ENCODE measurements around the gene ADAM12.

The ADAM12 gene

DNA sequence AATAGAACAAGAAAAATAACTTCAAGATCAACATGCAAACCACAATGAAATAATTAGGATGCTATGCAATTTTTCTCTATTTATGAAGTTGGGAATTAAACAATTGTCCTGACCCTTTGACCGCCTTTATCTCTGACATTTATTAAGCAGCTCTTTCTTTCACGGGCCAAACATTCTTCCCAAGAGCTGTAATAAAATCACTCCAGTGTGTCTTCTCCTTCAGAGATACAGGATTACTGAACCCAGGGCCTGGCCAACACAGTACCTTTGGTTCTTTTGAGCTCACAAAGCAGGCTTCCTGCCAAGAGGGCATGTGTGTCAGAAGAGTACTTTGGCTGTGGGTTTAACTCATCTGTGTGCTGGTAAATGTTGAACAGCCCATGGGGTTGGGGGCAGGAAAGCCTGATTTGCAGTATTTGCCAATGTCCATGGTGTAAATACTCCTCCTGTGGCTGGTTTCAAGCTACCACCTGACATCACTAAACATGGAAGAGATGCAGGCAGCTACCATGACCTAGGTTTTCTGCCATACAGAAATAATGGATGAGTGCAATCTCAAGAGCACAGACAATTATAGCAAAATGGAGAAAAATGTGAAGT lies 370.2 kb downstream of the ADAM12 start:
- no peak for TF ChIP-seq SPI1 (IDR thresholded peaks at IDR 0.05; ENCODE audit: low read depth, low read length)
- TF ChIP-seq PAX5 (IDR thresholded peaks at IDR 0.05; ENCODE audit: insufficient read depth, low read length, severe bottlenecking): no peak
- no peak for TF ChIP-seq POLR2AphosphoS5 (IDR thresholded peaks at IDR 0.05; ENCODE audit: low read depth, low read length)
- TF ChIP-seq POU2F2 (IDR thresholded peaks at IDR 0.05; ENCODE audit: low read depth, low read length): no peak
- TF ChIP-seq POLR2A (IDR thresholded peaks at IDR 0.05; ENCODE audit: low read depth, low read length): no peak
- TF ChIP-seq TAF1 (IDR thresholded peaks at IDR 0.05; ENCODE audit: low read depth, low read length): no peak
- DNase-seq (ENCODE audit: insufficient read length, low spot score) (no peak), FAIRE-seq (no peak)

GRCh38 chr10:126016882-126017281 lies 371.4 kb downstream of the ADAM12 start:
- TF ChIP-seq POLR2A (IDR thresholded peaks at IDR 0.05; ENCODE audit: low read depth, low read length): no peak
- no peak for TF ChIP-seq TAF1 (IDR thresholded peaks at IDR 0.05; ENCODE audit: low read depth, low read length)
- no peak for TF ChIP-seq POLR2AphosphoS5 (IDR thresholded peaks at IDR 0.05; ENCODE audit: low read depth, low read length)
- no peak for TF ChIP-seq SPI1 (IDR thresholded peaks at IDR 0.05; ENCODE audit: low read depth, low read length)
- no peak for TF ChIP-seq POU2F2 (IDR thresholded peaks at IDR 0.05; ENCODE audit: low read depth, low read length)
- no peak for TF ChIP-seq PAX5 (IDR thresholded peaks at IDR 0.05; ENCODE audit: insufficient read depth, low read length, severe bottlenecking)
- FAIRE-seq (no peak), DNase-seq (ENCODE audit: insufficient read length, low spot score) (no peak)

DNA sequence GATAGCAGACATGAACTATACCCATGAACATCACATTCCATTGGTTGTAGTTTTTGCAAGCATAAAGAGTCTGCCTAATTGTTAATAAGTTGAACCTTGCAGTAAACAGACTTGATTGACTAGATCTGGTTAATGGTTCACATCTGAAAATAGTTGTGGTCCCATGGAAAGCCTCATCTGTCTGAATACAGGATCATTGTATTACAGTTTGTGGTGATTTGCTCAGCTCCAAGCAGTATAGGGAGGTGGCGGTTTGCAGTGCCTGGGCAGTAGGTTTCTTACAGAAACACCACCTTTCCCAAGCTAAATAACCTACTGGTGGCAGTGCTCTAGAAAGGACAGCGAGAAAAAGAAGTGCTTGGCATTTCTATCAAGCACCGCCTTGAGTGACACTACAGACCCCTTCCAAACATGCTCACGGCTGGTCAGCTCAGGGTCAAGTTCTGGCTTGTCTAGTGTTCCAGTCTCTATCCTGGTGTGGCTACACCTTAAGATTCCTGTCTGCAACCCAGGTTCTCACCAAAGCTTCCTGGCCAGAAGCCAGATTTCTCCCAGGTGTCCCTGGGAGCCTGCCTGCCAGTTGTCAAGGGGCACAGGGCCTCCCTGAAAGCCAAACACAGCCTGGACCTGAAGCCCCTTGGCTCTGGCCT lies 372.0 kb downstream of the ADAM12 start:
- FAIRE-seq (no peak), DNase-seq (ENCODE audit: insufficient read length, low spot score) (no peak)
- no peak for TF ChIP-seq TAF1 (IDR thresholded peaks at IDR 0.05; ENCODE audit: low read depth, low read length)
- no peak for TF ChIP-seq SPI1 (IDR thresholded peaks at IDR 0.05; ENCODE audit: low read depth, low read length)
- TF ChIP-seq POLR2A (IDR thresholded peaks at IDR 0.05; ENCODE audit: low read depth, low read length): no peak
- TF ChIP-seq POLR2AphosphoS5 (IDR thresholded peaks at IDR 0.05; ENCODE audit: low read depth, low read length): no peak
- TF ChIP-seq PAX5 (IDR thresholded peaks at IDR 0.05; ENCODE audit: insufficient read depth, low read length, severe bottlenecking): no peak
- no peak for TF ChIP-seq POU2F2 (IDR thresholded peaks at IDR 0.05; ENCODE audit: low read depth, low read length)

- no peak for DNase-seq (ENCODE audit: insufficient read length, low spot score)
- FAIRE-seq: no peak
- TF ChIP-seq TAF1 (IDR thresholded peaks at IDR 0.05; ENCODE audit: low read depth, low read length): no peak
Observed at GRCh38 chr10:126015413-126015812, 372.9 kb downstream of the ADAM12 start.

DNA sequence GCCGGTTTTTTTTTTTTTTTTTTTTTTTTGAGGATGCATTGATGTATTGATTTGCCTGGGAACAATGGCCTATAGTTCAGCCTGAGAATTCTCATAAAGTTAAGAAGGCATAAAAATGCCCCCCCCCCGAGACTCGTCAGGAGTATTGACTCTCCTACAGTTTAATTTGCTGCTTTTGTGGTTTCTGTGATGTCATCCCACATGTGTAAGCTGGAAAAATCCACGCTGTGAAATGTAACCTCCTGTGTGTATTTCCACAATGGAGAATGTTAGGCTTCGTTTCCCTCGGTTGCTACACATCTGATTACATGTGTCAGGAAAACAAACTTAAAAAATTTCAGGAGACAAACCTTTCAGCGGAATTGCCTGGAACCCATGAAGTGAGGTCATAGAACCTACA lies 374.0 kb downstream of the ADAM12 start:
- FAIRE-seq: no peak

DNA sequence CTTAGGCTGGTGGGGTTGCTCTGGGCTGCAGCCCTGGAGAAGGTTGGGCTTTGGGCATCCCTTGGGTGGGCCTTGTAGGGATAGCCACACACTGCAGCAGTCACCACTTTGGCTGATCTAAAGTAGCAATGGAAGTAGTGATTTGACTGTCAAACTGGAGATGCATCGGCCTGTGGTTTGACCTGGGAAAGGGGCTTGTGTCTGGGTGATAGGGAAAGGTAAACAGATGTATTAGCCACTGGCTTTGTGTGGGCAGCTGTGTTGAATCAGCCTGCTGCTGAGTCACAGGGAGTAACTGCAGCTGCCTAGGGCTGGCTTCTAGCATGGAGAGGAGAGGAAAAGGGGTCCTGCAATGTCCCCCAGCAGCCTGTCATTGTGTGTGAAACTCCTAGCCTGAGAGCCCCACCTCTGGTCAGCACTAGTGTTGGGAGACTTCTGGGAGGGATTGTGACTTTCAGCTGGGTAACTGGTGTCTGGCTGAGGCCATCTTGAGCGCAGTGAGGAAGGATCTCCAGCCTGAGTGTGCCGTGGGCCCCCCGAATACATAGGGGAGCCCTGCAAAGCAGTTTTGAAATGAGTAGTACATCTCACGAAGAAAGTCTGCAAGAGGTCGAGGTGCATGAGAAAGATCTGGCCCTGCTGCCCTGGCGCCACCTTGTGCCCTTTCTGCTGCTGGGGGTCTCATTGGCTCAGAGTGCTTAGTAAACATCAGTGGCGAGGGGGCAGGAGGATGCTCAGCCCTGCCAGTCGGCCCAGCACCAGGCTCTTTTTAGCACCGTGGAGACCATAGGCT lies 374.6 kb downstream of the ADAM12 start:
- FAIRE-seq (no peak), DNase-seq (ENCODE audit: insufficient read length, low spot score) (no peak)
- TF ChIP-seq SPI1 (IDR thresholded peaks at IDR 0.05; ENCODE audit: low read depth, low read length) (no peak), POLR2AphosphoS5 (IDR thresholded peaks at IDR 0.05; ENCODE audit: low read depth, low read length) (no peak), POLR2A (IDR thresholded peaks at IDR 0.05; ENCODE audit: low read depth, low read length) (no peak), POU2F2 (IDR thresholded peaks at IDR 0.05; ENCODE audit: low read depth, low read length) (no peak), TAF1 (IDR thresholded peaks at IDR 0.05; ENCODE audit: low read depth, low read length) (no peak)

More for the DNA sequence above, 374.0 kb downstream of the ADAM12 start:
- no peak for DNase-seq (ENCODE audit: insufficient read length, low spot score)
- TF ChIP-seq PAX5 (IDR thresholded peaks at IDR 0.05; ENCODE audit: insufficient read depth, low read length, severe bottlenecking) (no peak), POLR2AphosphoS5 (IDR thresholded peaks at IDR 0.05; ENCODE audit: low read depth, low read length) (no peak), POLR2A (IDR thresholded peaks at IDR 0.05; ENCODE audit: low read depth, low read length) (no peak), TAF1 (IDR thresholded peaks at IDR 0.05; ENCODE audit: low read depth, low read length) (no peak), POU2F2 (IDR thresholded peaks at IDR 0.05; ENCODE audit: low read depth, low read length) (no peak), SPI1 (IDR thresholded peaks at IDR 0.05; ENCODE audit: low read depth, low read length) (no peak)

- FAIRE-seq (no peak), DNase-seq (ENCODE audit: insufficient read length, low spot score) (no peak)
- no peak for TF ChIP-seq POLR2A (IDR thresholded peaks at IDR 0.05; ENCODE audit: low read depth, low read length)
- no peak for TF ChIP-seq TAF1 (IDR thresholded peaks at IDR 0.05; ENCODE audit: low read depth, low read length)
- no peak for TF ChIP-seq POU2F2 (IDR thresholded peaks at IDR 0.05; ENCODE audit: low read depth, low read length)
- no peak for TF ChIP-seq POLR2AphosphoS5 (IDR thresholded peaks at IDR 0.05; ENCODE audit: low read depth, low read length)
Observed at GRCh38 chr10:126012485-126012884, 375.8 kb downstream of the ADAM12 start.

DNA sequence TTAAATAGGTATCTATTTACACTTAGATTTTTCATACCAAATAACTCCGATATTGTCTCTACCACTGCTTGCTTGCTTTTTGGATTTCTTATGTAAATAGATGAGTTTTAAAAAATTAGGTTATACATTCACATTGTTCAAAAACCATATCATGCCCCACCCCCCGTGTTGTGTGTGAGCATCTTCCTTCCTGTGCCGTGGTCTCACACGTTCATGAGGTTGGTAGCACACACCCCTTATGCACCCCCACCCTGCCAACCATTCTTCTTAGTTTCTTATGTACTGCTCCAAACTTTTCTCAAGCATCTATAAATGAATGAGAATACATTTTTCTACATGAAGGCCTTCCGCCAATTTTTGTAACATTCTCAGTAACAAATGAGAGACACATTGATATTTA lies 376.3 kb downstream of the ADAM12 start:
- TF ChIP-seq TAF1 (IDR thresholded peaks at IDR 0.05; ENCODE audit: low read depth, low read length): no peak
- no peak for TF ChIP-seq POLR2AphosphoS5 (IDR thresholded peaks at IDR 0.05; ENCODE audit: low read depth, low read length)
- no peak for TF ChIP-seq PAX5 (IDR thresholded peaks at IDR 0.05; ENCODE audit: insufficient read depth, low read length, severe bottlenecking)
- TF ChIP-seq POU2F2 (IDR thresholded peaks at IDR 0.05; ENCODE audit: low read depth, low read length): no peak
- TF ChIP-seq POLR2A (IDR thresholded peaks at IDR 0.05; ENCODE audit: low read depth, low read length): no peak
- TF ChIP-seq SPI1 (IDR thresholded peaks at IDR 0.05; ENCODE audit: low read depth, low read length): no peak
- DNase-seq (ENCODE audit: insufficient read length, low spot score) (no peak), FAIRE-seq (no peak)

DNA sequence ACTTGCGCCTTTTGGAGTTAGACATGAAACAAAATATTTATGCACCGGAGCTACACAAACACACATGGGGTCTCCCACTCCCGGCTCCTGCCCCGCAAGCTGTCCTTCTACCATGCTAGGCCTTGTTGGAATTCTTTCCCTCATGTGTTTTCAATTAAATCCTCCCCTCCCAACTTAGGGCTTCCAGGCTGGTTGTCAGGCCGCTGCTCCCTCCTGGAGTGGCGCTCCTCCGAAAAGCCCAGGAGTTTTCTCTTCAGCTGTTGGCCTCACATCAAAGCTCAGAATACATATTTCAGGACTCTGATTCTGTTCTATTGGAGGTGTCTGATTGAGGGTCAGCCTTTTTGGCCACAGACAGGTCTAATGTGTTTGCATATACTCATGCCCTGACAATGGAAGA lies 378.6 kb downstream of the ADAM12 start:
- FAIRE-seq (no peak), DNase-seq (ENCODE audit: insufficient read length, low spot score) (no peak)
- no peak for TF ChIP-seq TAF1 (IDR thresholded peaks at IDR 0.05; ENCODE audit: low read depth, low read length)
- TF ChIP-seq SPI1 (IDR thresholded peaks at IDR 0.05; ENCODE audit: low read depth, low read length): no peak
- no peak for TF ChIP-seq POU2F2 (IDR thresholded peaks at IDR 0.05; ENCODE audit: low read depth, low read length)
- TF ChIP-seq POLR2AphosphoS5 (IDR thresholded peaks at IDR 0.05; ENCODE audit: low read depth, low read length): no peak
- TF ChIP-seq PAX5 (IDR thresholded peaks at IDR 0.05; ENCODE audit: insufficient read depth, low read length, severe bottlenecking): no peak
- no peak for TF ChIP-seq POLR2A (IDR thresholded peaks at IDR 0.05; ENCODE audit: low read depth, low read length)

All from GM12891 (cell line).